Thyroid gland (tissue), 4 donors: ENCODE data around the gene ERICH2. TPM values are rescaled to one million over a fixed set of nuclear protein-coding genes. Genes with fewer than 3 reads are reported as not detected.

Experiments used
- DNase-seq, 2 donors: peaks; one replicate each; pipeline ENCODE4 v3.0.0-alpha.2; 2019
- H3K27ac ChIP-seq, 3 donors: fragments of 200-600 bp; sonication (generic); 1 replicate in 2 of 3; 2 replicates in 1 of 3; pipeline ENCODE4 v1.5.1; 2016 to 2019; ENCODE audit warnings: mild to moderate bottlenecking in 1 of 3, moderate library complexity in 1 of 3
- H3K27me3 ChIP-seq: fragments of 200-600 bp; sonication (generic); one replicate; pipeline ENCODE4 v1.5.1; 2019
- H3K36me3 ChIP-seq, 2 donors: fragments of 200-600 bp; sonication (generic); one replicate each; pipeline ENCODE4 v1.5.1; 2016 to 2019
- H3K4me1 ChIP-seq, 2 donors: fragments of 200-600 bp; sonication (generic); one replicate each; pipeline ENCODE4 v1.5.1; 2017 to 2019
- H3K4me3 ChIP-seq, 3 donors: fragments of 200-600 bp; sonication (generic); replicated peaks in 1 of 3; 1 replicate in 2 of 3; 2 replicates in 1 of 3; pipeline ENCODE4 v1.5.1; 2016; ENCODE audit warnings: mild to moderate bottlenecking in 1 of 3
- H3K9me3 ChIP-seq: fragments of 200-600 bp; sonication (generic); one replicate; pipeline ENCODE4 v1.5.1; 2017
- POLR2A ChIP-seq, 2 donors: fragments of 450-650 bp; IDR thresholded peaks; one replicate each; pipeline ENCODE4 v1.6.1; 2017; ENCODE audit warnings: antibody characterized with exemption in 2 of 2, mild to moderate bottlenecking in 2 of 2, moderate library complexity in 1 of 2
- WGBS, 2 donors: methylation state at CpG; one replicate each; pipeline ENCODE4 v1.1.5; 2017; 5-methylcytosine and 5-hydroxymethylcytosine counted together
- intact Hi-C: fragments of 100-400 bp; cut with DNase I; formaldehyde crosslinking; loops from one replicate; pipeline ENCODE4 v1.15.1; 2023
- total RNA-seq, 4 donors: library from RNA; depleted of rRNA; stranded (reverse); fragments of >200 nt; gene quantifications; one replicate each; pipeline ENCODE4 v1.2.3, GENCODE V29; 2016
- TF ChIP-seq, protein P1 (sequence below), 6 experiments: fragments of 200-600 bp in 3 of 6; fragments of 450-650 bp in 3 of 6; sonication (generic) in 3 of 6; IDR thresholded peaks; one replicate each; pipeline ENCODE4 v1.5.1; 2016 to 2019; ENCODE audit warnings: antibody characterized with exemption in 6 of 6, mild to moderate bottlenecking in 2 of 6, inconsistent platforms in 1 of 6, moderate library complexity in 1 of 6

The ERICH2 gene, protein sequence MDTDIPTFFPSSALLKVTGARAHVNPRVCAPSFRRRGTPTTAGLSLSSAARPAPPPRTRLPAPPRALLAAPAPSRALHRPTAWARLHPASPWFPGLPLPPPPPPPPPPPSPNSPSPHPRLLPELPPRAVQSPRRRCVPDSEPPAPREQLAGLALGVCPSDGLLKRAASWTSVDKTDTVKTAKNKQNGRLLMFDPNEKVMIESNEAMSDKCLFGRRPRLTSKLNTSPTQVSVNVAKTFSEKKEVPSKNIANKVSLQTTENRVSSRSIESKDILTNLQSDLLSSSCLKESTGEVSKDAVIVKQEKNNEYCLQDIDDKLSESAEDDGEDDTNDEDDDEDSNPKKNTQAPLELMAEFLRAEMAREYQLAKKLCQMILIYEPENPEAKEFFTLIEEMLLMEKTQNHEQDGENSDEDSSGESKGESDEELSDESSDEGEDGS
- not detected for total RNA-seq

DNA sequence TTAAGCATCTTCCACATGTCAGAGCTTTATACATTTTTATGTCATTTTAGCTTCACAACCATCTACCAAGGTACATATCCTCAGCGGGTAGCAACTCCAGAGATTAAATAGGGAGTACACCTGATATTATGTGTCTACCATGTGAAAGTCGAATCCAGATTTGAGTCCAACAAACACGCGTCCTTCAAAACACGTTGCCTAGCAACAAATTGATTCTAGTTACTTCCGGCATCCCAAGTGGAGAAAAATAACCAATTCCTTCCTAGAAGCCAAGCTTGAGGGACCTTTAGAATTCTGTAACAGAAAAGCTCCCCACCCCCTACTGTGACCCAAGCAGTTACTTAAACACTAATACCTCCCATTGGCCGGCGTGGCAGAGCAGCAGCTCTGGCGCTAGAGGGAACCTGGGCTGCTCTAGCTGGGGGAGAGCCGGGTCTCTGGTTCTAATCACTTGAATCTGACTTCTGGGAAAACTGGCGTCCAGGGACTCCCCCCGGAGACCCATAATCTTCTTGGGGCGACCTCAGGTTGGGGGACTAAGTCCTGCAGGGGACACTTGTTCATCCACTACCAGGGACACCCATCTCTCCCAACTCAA, at the start of gene ERICH2:
ERICH2 (plus strand) TSS at position 371 of the 598 bp plus-strand sequence. CDS start 304 bp downstream, outside the sequence.
- DNase-seq = peak; percentile 55 to 68
- 4 to 5% methylated on average over 13 of the region's 13 CpGs for WGBS, 2 donors
- intact Hi-C loops = no loop called here
- TF ChIP-seq, protein P1, sequence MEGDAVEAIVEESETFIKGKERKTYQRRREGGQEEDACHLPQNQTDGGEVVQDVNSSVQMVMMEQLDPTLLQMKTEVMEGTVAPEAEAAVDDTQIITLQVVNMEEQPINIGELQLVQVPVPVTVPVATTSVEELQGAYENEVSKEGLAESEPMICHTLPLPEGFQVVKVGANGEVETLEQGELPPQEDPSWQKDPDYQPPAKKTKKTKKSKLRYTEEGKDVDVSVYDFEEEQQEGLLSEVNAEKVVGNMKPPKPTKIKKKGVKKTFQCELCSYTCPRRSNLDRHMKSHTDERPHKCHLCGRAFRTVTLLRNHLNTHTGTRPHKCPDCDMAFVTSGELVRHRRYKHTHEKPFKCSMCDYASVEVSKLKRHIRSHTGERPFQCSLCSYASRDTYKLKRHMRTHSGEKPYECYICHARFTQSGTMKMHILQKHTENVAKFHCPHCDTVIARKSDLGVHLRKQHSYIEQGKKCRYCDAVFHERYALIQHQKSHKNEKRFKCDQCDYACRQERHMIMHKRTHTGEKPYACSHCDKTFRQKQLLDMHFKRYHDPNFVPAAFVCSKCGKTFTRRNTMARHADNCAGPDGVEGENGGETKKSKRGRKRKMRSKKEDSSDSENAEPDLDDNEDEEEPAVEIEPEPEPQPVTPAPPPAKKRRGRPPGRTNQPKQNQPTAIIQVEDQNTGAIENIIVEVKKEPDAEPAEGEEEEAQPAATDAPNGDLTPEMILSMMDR (IDR thresholded peaks at IDR 0.05) = peak in 1 of 6 experiments; percentile 9
- no peak for TF ChIP-seq POLR2A (IDR thresholded peaks at IDR 0.05)
- H3K27ac ChIP-seq = peak within 1 kb of the TSS; percentile 31 to 76 (median 64)
- no peaks in the 10 kb centered on the region for H3K9me3 ChIP-seq
- no peaks in the 10 kb centered on the region for H3K36me3 ChIP-seq
- no peaks in the 10 kb centered on the region for H3K27me3 ChIP-seq
- H3K4me1 ChIP-seq = peaks cover 0 to 9% of the 10 kb centered on the region in 2 donors
- H3K4me3 ChIP-seq = peak within 1 kb of the TSS; percentile 51 to 66 (median 56)

DNA sequence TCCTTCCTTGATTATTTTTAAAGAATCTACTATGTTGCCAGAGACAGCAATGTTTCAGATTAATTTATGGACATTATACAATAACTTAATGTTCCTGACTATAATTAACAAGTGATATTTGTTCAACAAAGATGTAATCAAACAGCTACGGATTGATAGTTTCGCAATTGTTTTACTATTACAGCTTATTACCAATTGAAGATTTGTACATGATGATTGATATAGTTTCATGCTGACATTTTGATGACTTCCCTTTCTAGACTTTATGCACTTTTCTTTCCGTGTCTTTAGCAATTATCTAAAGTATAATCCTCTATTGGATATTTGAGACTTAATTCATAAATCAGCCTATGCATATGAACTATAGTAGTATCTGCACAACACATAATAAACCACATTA, 48.5 kb upstream of the ERICH2 start:
- TF ChIP-seq, protein P1 (IDR thresholded peaks at IDR 0.05) = no peak
- no peak for TF ChIP-seq POLR2A (IDR thresholded peaks at IDR 0.05)
- Histone ChIP-seq H3K27ac (no peak overlapping the region), H3K4me3 (no peak overlapping the region), H3K36me3 (no peaks in the 10 kb centered on the region), H3K27me3 (peaks cover 13% of the 10 kb centered on the region), H3K9me3 (no peaks in the 10 kb centered on the region), H3K4me1 (peaks cover 5 to 8% of the 10 kb centered on the region in 2 donors)
- 92 to 94% methylated on average over 3 of the region's 3 CpGs for WGBS, 2 donors
- intact Hi-C loops = no loop called here
- DNase-seq = no peak

DNA sequence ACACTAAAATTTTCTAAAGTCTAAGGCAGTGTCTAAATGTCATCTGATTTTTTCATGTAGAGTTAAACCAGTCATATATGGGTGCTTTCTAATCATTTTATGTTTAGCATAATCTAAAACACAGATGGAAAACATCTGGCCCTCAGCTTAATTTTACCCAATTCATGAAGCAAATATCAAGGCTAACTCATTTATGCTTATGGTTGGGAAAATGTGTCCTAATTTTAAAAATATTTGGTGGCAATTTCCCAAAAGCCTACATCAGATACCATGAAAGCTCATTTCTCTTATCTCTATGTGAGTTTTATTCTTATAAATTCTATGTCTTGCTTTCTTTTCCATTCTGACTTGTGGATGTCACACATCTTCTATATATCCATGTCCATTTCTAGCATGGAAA, 47.9 kb upstream of the ERICH2 start:
- no peak for DNase-seq
- no peak overlapping the region for H3K4me3 ChIP-seq
- H3K4me1 ChIP-seq = peaks cover 0 to 2% of the 10 kb centered on the region in 2 donors
- no peaks in the 10 kb centered on the region for H3K9me3 ChIP-seq
- H3K27me3 ChIP-seq = peaks cover 7% of the 10 kb centered on the region
- no peak for TF ChIP-seq POLR2A (IDR thresholded peaks at IDR 0.05)
- TF ChIP-seq, protein P1 (IDR thresholded peaks at IDR 0.05) = no peak
- H3K27ac ChIP-seq = no peak overlapping the region
- H3K36me3 ChIP-seq = no peaks in the 10 kb centered on the region
- intact Hi-C loops = no loop called here

DNA sequence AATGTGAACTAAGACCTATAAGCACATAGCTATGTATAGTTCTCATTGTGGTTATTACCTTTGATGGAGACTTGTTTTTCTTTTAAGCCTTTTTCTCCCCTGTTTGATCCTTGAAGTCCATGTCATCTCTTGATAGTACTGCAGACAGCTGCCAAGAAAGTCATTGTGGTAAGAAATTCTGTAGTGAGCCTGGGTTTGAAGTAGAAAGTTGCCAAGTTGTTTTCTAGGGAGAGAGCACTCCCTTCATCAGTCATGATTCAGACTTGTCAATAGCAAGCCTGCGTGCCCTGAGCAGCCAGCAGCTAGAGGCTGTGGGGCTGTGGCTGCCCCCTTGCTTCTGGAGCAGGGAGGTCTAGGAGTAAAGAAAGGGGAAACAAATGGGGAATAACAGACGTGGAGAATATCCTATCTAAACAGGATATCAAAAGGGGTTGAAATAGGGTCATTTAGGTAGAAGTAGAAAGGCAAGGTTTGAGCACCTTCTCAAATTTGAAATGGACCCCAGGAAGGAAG, 46.7 kb upstream of the ERICH2 start:
- no peak for DNase-seq
- H3K27me3 ChIP-seq = peaks cover 4% of the 10 kb centered on the region
- H3K27ac ChIP-seq = no peak overlapping the region
- no peaks in the 10 kb centered on the region for H3K9me3 ChIP-seq
- no peaks in the 10 kb centered on the region for H3K36me3 ChIP-seq
- no peak overlapping the region for H3K4me3 ChIP-seq
- TF ChIP-seq, protein P1 (IDR thresholded peaks at IDR 0.05) = no peak
- TF ChIP-seq POLR2A (IDR thresholded peaks at IDR 0.05) = no peak
- 63 to 72% methylated on average over 2 of the region's 2 CpGs for WGBS, 2 donors
- intact Hi-C loops = no loop called here
- H3K4me1 ChIP-seq = no peaks in the 10 kb centered on the region
